Panc1 (cell line): ENCODE results near the gene ERF. TPM values are rescaled to one million over a fixed set of nuclear protein-coding genes. Genes with fewer than 3 reads are reported as not detected.
"Not testable (repeated sequence)": the region's sequence is repeated elsewhere in the genome, so short reads cannot be mapped to it uniquely, and the experiment has no call there.

Experiments
- ATAC-seq: fragments of 200-7000 bp; cut with Tn5 transposase; 2 replicates; pipeline ENCODE4 v1.9.1; 2020; ENCODE audit warnings: mild to moderate bottlenecking, moderate library complexity
- BruUV-seq: library from RNA; stranded (reverse); fragments of 400-500 nt; replicated peaks from 2 replicates; lab custom pipeline; 2021; lab: Mats Ljungman, UMichigan
- CTCF ChIA-PET: fragments of 300-600 bp; sonication (Branson Sonifier 250); formaldehyde crosslinking; loops from one replicate; lab custom pipeline; 2022; ENCODE audit warnings: antibody characterized with exemption; lab: Charles Lee
- POLR2A ChIA-PET: fragments of 300-600 bp; sonication (Branson Sonifier 250); formaldehyde crosslinking; loops from one replicate; lab custom pipeline; 2022; ENCODE audit warnings: antibody characterized with exemption; lab: Charles Lee
- DNase-seq: peaks from one replicate; pipeline ENCODE4 v3.0.0-alpha.2; 2010; ENCODE audit warnings: low read depth, low spot score
- H3K27ac ChIP-seq: 2 replicates; pipeline ENCODE4 v1.5.1; 2011; ENCODE audit warnings: mild to moderate bottlenecking, low read length, inconsistent platforms
- H3K27me3 ChIP-seq: fragments of 200-500 bp; sonication (Bioruptor generic); 2 replicates; pipeline ENCODE4 v1.6.0; 2014; ENCODE audit warnings: low read length, inconsistent platforms; ENCODE audit not compliant: control insufficient read depth, insufficient read depth
- H3K36me3 ChIP-seq: fragments of 200-500 bp; sonication (Bioruptor generic); 2 replicates; pipeline ENCODE4 v1.5.1; 2014; ENCODE audit warnings: inconsistent platforms, mild to moderate bottlenecking, low read length, moderate library complexity; ENCODE audit not compliant: control insufficient read depth, insufficient read depth
- H3K4me1 ChIP-seq: 2 replicates; pipeline ENCODE4 v1.5.1; 2011; ENCODE audit warnings: inconsistent platforms, mild to moderate bottlenecking, low read length, moderate library complexity; ENCODE audit not compliant: control insufficient read depth, insufficient read depth
- H3K4me3 ChIP-seq, 2 experiments: 2 replicates each; pipeline ENCODE4 v1.5.1; 2011 to 2012; ENCODE audit warnings: low read depth in 2 of 2, low read length in 2 of 2, mild to moderate bottlenecking in 2 of 2, inconsistent platforms in 1 of 2, moderate library complexity in 1 of 2
- H3K9me3 ChIP-seq: fragments of 200-500 bp; sonication (Bioruptor generic); 2 replicates; pipeline ENCODE4 v1.5.1; 2014; ENCODE audit warnings: low read depth, mild to moderate bottlenecking, inconsistent platforms, low read length, moderate library complexity; ENCODE audit not compliant: control insufficient read depth, insufficient read depth
- POLR2AphosphoS5 ChIP-seq: IDR thresholded peaks from 2 replicates; pipeline ENCODE4 v1.6.1; 2012; ENCODE audit warnings: mild to moderate bottlenecking, low read depth, low read length, moderate library complexity
- SIN3A ChIP-seq: IDR thresholded peaks from 2 replicates; pipeline ENCODE4 v1.6.1; 2012; ENCODE audit warnings: low read depth, mild to moderate bottlenecking, low read length, moderate library complexity, borderline replicate concordance; ENCODE audit not compliant: insufficient read depth
- TCF7L2 ChIP-seq: IDR thresholded peaks from 2 replicates; pipeline ENCODE4 v1.6.1; 2011; ENCODE audit warnings: mild to moderate bottlenecking, low read depth, low read length, inconsistent platforms
- in situ Hi-C: cut with HindIII; loops from 2 replicates; pipeline ENCODE4 v1.10.0; 2016; ENCODE audit warnings: low sequenced_read_pairs, low pct_unique_long_range_greater_than_20kb
- intact Hi-C: fragments of 100-400 bp; cut with micrococcal nuclease; formaldehyde crosslinking; loops from one replicate; pipeline ENCODE4 v1.10.0; 2022; ENCODE audit not compliant: unreplicated experiment
- total RNA-seq: library from RNA; stranded (reverse); gene quantifications from one replicate; pipeline ENCODE4 v1.2.1, GENCODE V29; 2021; ENCODE audit not compliant: unreplicated experiment
- TF ChIP-seq, protein P1 (sequence below), 2 experiments: IDR thresholded peaks; 2 replicates each; pipeline ENCODE4 v1.6.1; 2011 to 2012; ENCODE audit warnings: low read depth in 2 of 2, control low read depth in 1 of 2, low read length in 1 of 2, mild to moderate bottlenecking in 1 of 2, moderate library complexity in 1 of 2; ENCODE audit not compliant: insufficient read depth in 1 of 2
- TF ChIP-seq, protein P2 (sequence below): fragments of 450-650 bp; IDR thresholded peaks from 2 replicates; pipeline ENCODE4 v1.5.1; 2017; ENCODE audit warnings: mild to moderate bottlenecking

The ERF gene
- total RNA-seq, 1 experiment from 2014 or later: 85.7 TPM

DNA sequence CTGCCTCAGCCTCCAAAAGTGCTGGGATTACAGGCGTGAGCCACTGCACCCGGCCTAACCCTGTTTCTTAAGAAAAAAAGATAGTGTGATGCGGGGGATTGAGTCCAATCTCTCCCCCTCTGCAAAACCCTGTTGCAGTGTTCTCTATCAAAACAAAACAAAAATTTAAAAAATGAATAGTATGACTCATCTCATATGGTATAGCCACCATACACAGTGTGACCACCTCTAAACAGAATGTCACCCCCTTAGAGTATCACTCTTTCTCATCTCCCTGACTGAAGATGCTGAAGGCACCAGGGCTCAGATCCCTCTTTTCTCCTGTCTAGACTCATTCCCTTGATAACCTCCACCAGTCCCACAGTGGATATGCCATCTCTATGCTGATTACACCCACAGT lies 6.8 kb upstream of the ERF start:
- Histone ChIP-seq H3K36me3 (no peaks in the 10 kb centered on the region), H3K27ac (no peak overlapping the region), H3K27me3 (no peaks in the 10 kb centered on the region), H3K9me3 (no peaks in the 10 kb centered on the region), H3K4me1 (no peaks in the 10 kb centered on the region), H3K4me3 (no peak overlapping the region)
- TF ChIP-seq POLR2AphosphoS5: no peak
- TF ChIP-seq, protein P1, sequence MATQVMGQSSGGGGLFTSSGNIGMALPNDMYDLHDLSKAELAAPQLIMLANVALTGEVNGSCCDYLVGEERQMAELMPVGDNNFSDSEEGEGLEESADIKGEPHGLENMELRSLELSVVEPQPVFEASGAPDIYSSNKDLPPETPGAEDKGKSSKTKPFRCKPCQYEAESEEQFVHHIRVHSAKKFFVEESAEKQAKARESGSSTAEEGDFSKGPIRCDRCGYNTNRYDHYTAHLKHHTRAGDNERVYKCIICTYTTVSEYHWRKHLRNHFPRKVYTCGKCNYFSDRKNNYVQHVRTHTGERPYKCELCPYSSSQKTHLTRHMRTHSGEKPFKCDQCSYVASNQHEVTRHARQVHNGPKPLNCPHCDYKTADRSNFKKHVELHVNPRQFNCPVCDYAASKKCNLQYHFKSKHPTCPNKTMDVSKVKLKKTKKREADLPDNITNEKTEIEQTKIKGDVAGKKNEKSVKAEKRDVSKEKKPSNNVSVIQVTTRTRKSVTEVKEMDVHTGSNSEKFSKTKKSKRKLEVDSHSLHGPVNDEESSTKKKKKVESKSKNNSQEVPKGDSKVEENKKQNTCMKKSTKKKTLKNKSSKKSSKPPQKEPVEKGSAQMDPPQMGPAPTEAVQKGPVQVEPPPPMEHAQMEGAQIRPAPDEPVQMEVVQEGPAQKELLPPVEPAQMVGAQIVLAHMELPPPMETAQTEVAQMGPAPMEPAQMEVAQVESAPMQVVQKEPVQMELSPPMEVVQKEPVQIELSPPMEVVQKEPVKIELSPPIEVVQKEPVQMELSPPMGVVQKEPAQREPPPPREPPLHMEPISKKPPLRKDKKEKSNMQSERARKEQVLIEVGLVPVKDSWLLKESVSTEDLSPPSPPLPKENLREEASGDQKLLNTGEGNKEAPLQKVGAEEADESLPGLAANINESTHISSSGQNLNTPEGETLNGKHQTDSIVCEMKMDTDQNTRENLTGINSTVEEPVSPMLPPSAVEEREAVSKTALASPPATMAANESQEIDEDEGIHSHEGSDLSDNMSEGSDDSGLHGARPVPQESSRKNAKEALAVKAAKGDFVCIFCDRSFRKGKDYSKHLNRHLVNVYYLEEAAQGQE (IDR thresholded peaks at IDR 0.05; ENCODE audit: insufficient read depth in 1 of 2, low read depth in 2 of 2, low read length in 1 of 2): no peak
- no peak for TF ChIP-seq TCF7L2
- TF ChIP-seq SIN3A: no peak
- TF ChIP-seq, protein P2, sequence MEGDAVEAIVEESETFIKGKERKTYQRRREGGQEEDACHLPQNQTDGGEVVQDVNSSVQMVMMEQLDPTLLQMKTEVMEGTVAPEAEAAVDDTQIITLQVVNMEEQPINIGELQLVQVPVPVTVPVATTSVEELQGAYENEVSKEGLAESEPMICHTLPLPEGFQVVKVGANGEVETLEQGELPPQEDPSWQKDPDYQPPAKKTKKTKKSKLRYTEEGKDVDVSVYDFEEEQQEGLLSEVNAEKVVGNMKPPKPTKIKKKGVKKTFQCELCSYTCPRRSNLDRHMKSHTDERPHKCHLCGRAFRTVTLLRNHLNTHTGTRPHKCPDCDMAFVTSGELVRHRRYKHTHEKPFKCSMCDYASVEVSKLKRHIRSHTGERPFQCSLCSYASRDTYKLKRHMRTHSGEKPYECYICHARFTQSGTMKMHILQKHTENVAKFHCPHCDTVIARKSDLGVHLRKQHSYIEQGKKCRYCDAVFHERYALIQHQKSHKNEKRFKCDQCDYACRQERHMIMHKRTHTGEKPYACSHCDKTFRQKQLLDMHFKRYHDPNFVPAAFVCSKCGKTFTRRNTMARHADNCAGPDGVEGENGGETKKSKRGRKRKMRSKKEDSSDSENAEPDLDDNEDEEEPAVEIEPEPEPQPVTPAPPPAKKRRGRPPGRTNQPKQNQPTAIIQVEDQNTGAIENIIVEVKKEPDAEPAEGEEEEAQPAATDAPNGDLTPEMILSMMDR: no peak
- CTCF ChIA-PET: no interaction called here
- ATAC-seq (no peak), DNase-seq (no peak)
- POLR2A ChIA-PET: no interaction called here
- in situ Hi-C loops (no loop called here), intact Hi-C loops (no loop called here)
- no TSS peak for BruUV-seq

DNA sequence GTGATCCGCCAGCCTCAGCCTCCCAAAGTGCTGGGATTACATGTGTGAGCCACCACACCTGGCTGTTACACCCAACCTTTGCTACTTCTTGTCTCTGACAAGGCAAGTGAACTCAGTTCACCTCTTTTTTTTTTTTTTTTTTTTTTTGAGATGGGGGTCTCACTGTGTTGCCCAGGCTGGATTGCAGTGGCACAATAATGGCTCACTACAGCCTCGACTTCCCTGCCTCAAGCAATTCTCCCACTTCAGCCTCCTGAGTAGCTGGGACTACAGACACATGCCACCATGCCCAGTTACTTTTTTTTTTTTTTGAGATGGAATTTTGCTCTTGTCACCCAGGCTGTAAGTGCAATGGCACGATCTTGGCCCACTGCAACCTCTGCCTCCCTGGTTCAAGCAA lies 2.9 kb upstream of the ERF start:
- H3K27me3 ChIP-seq, DNase-seq, ATAC-seq, H3K27ac ChIP-seq, H3K36me3 ChIP-seq, H3K4me1 ChIP-seq, in situ Hi-C loops, intact Hi-C loops, H3K4me3 ChIP-seq, POLR2A ChIA-PET, BruUV-seq, H3K9me3 ChIP-seq: not testable (repeated sequence)
- CTCF ChIA-PET: interaction anchor here (1.1 kb wide), 1 partner anchor 12 kb away, joined by 6 read pairs; no protein-coding TSS in a partner anchor
